ENCODE results near the gene CAGE1. TPM values are rescaled to one million over a fixed set of nuclear protein-coding genes. Genes with fewer than 3 reads are reported as not detected.
"Not testable (repeated sequence)": the region's sequence is repeated elsewhere in the genome, so short reads cannot be mapped to it uniquely, and the experiment has no call there.

CAGE1 gene
- total RNA-seq, 1 donor from 2014 or later = not detected

- Histone ChIP-seq H3K36me3 (ENCODE audit: control insufficient read depth, insufficient read depth, low read length) (no peaks in the 10 kb centered on the region), H3K4me3 (ENCODE audit: low read depth, low read length) (no peak overlapping the region), H3K27me3 (ENCODE audit: control insufficient read depth, insufficient read depth, low read length) (no peaks in the 10 kb centered on the region)
- FAIRE-seq (no peak), DNase-seq (ENCODE audit: low read depth) (no peak)
- TF ChIP-seq, protein P1, sequence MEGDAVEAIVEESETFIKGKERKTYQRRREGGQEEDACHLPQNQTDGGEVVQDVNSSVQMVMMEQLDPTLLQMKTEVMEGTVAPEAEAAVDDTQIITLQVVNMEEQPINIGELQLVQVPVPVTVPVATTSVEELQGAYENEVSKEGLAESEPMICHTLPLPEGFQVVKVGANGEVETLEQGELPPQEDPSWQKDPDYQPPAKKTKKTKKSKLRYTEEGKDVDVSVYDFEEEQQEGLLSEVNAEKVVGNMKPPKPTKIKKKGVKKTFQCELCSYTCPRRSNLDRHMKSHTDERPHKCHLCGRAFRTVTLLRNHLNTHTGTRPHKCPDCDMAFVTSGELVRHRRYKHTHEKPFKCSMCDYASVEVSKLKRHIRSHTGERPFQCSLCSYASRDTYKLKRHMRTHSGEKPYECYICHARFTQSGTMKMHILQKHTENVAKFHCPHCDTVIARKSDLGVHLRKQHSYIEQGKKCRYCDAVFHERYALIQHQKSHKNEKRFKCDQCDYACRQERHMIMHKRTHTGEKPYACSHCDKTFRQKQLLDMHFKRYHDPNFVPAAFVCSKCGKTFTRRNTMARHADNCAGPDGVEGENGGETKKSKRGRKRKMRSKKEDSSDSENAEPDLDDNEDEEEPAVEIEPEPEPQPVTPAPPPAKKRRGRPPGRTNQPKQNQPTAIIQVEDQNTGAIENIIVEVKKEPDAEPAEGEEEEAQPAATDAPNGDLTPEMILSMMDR (IDR thresholded peaks at IDR 0.05; ENCODE audit: insufficient read depth, low read length, severe bottlenecking) = no peak
These were observed 72.0 kb downstream of the CAGE1 start for GRCh38 chr6:7317538-7317937.

GRCh38 chr6:7316658-7317533, 72.6 kb downstream of the CAGE1 start:
- TF ChIP-seq, protein P1 (IDR thresholded peaks at IDR 0.05; ENCODE audit: insufficient read depth, low read length, severe bottlenecking) = no peak
- Histone ChIP-seq H3K4me3 (ENCODE audit: low read depth, low read length) (no peak overlapping the region), H3K27me3 (ENCODE audit: control insufficient read depth, insufficient read depth, low read length) (no peaks in the 10 kb centered on the region), H3K36me3 (ENCODE audit: control insufficient read depth, insufficient read depth, low read length) (no peaks in the 10 kb centered on the region)
- no peak for FAIRE-seq
- DNase-seq (ENCODE audit: low read depth) = no peak

DNA sequence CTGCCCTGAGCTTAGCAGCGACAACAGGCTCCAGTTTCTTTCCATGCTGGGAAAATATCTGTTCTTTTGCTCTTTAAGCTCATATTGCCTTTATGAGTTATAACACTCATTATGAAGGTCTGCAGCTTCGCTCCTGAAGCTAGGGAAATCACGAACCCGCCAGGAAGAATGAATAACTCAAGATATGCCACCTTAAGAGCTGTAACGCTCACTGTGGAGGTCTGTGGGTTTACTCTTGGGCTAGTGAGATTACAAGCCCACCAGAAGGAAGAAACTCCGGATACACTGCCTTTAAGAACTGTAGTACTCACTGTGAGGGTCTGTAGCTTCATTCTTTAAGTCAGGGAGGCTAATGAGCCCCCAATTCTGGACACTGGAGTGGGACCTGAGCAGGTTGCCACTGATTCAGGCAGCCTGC, 73.6 kb downstream of the CAGE1 start:
- TF ChIP-seq, protein P1 (IDR thresholded peaks at IDR 0.05; ENCODE audit: insufficient read depth, low read length, severe bottlenecking) = no peak
- no peak for FAIRE-seq

GRCh38 chr6:7315087-7315947, 74.2 kb downstream of the CAGE1 start:
- not testable (repeated sequence) for H3K27me3 ChIP-seq (ENCODE audit: control insufficient read depth, insufficient read depth, low read length); FAIRE-seq; H3K36me3 ChIP-seq (ENCODE audit: control insufficient read depth, insufficient read depth, low read length); DNase-seq (ENCODE audit: low read depth); H3K4me3 ChIP-seq (ENCODE audit: low read depth, low read length)

More for the DNA sequence above, 73.6 kb downstream of the CAGE1 start:
- DNase-seq (ENCODE audit: low read depth) = no peak
- Histone ChIP-seq H3K4me3 (ENCODE audit: low read depth, low read length) (no peak overlapping the region), H3K36me3 (ENCODE audit: control insufficient read depth, insufficient read depth, low read length) (no peaks in the 10 kb centered on the region), H3K27me3 (ENCODE audit: control insufficient read depth, insufficient read depth, low read length) (no peaks in the 10 kb centered on the region)

DNA sequence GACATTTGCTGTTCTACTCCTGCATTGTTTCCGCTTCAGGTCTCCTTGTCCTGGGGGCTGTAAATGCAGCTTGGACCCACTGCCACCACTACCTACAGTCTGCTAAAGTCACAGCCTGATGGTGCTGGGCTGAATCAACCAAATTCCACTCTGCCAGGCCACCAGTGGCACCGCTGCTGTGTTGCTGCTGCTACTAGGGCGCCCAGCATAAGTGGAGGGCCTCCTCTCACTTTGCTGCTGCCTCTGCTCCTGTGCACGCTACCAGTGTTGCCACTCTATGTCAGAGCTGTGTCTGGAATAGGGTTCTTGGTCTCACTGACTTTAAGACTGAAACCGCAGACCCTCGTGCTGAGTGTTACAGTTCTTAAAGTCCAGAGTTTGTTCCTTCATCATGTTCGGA, 75.1 kb downstream of the CAGE1 start:
- no peak for FAIRE-seq
- no peak overlapping the region for H3K4me3 ChIP-seq (ENCODE audit: low read depth, low read length)
- no peaks in the 10 kb centered on the region for H3K27me3 ChIP-seq (ENCODE audit: control insufficient read depth, insufficient read depth, low read length)
- H3K36me3 ChIP-seq (ENCODE audit: control insufficient read depth, insufficient read depth, low read length) = peaks cover 2% of the 10 kb centered on the region
- DNase-seq (ENCODE audit: low read depth) = no peak
- TF ChIP-seq, protein P1 (IDR thresholded peaks at IDR 0.05; ENCODE audit: insufficient read depth, low read length, severe bottlenecking) = no peak
